GM18909 (cell line): ENCODE measurements around the gene TMEM97.
"Not testable (repeated sequence)": the region's sequence is repeated elsewhere in the genome, so short reads cannot be mapped to it uniquely, and the experiment has no call there.

ENCODE experiments used
- ATAC-seq: cut with Tn5 transposase; IDR thresholded peaks from one replicate; pipeline ENCODE4 v1.9.1; 2021; ENCODE audit warnings: mild to moderate bottlenecking; ENCODE audit not compliant: unreplicated experiment, poor library complexity

Gene TMEM97

DNA sequence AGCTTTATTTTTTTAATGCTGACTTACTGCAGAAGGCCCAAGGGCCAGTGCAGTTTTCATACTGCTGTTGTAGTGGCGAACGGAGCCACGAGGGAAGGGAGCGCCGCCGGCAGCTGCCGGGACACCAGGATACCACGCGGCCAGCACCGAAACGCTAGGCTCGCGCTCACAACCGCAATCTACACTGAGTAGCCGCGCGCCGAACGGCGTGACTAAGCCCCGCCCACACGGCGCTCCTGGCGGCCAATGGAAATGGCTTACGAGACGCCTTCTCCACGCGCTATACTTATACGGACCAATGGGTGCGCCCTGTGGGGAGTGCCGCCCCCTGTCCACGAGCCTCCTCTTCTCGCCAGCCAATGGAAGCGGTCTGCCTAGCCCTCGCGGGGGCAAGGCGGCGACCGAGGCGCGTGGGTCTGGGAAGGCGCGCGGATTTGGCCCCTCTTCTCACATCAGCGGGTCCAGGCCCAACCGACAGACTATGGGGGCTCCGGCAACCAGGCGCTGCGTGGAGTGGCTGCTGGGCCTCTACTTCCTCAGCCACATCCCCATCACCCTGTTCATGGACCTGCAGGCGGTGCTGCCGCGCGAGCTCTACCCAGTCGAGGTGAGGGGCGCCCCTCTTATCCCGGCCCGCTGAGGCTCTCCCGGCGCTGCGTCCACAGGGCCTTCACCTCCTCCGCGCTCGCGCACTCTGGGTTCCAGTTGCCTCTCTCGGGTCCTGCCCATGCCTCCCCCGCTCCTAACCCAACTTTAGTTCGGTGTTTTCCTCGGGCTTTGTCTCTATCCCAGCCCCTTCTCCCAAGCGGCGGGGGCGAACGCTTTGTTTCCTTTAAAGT, at the start of gene TMEM97:
TSS of gene TMEM97 (plus strand) at position 442 of the 839 bp plus-strand sequence. CDS start at position 482, 40 bp downstream.
- peak; percentile 93 for ATAC-seq

DNA sequence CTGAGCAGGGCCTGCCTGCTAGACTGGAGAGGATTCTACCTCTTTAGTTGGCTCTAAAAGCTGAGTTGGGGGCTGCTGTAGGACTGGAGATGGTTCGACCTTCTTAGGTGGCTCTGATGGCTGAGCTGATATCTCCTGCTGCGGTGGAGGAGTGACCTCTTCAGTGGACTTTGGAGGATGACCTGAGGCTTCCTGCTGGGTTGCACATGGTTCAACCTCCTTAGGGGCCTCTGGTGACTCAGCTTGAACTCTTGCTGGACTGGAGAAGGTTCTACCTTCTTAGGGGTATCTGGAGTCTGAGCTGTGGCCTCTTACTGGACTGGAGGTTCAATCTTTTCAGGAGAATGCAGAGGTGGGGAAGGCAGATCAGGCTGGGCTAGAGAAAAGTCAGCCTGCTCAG, 48.9 kb upstream of the TMEM97 start:
- no peak for ATAC-seq

DNA sequence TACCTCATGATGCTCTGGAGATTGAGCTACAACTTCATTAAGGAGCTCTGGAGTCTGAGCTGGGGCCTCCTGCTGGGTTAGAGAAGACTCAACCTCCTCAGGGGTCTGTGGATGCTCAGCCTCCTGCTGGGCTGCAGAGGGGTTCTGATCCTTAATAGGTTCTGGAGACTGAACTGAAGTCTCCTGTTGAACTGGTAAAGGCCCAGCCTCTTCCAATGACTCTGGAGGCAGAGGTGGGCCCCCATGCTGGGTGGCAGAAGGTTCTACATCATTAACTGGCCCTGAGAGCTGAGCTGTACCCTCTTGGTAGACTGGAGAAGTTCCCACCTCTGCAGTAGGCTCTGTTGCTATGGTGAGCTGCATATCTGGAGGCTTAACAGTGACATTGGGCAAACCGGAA, 48.1 kb upstream of the TMEM97 start:
- ATAC-seq, result no peak

DNA sequence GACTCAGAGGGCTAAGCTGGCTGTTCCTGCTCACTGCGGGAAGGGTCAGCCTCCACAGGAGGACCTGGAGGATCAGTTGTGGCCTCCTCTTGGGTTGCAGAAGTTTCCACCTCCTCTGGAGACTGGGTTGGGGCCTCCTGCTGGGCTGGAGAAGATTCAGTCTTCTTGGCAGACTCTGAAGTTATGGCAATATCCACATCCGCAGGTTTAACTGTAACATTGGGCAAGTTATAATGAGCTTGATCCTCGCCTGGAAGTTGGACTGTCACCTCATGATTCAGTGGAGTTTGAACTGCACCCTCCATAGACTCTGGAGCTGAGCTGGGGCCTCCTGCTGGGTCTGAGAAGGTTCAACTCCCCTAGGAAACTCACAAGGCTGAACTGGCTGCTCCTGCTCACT, 47.6 kb upstream of the TMEM97 start:
- no peak for ATAC-seq

DNA sequence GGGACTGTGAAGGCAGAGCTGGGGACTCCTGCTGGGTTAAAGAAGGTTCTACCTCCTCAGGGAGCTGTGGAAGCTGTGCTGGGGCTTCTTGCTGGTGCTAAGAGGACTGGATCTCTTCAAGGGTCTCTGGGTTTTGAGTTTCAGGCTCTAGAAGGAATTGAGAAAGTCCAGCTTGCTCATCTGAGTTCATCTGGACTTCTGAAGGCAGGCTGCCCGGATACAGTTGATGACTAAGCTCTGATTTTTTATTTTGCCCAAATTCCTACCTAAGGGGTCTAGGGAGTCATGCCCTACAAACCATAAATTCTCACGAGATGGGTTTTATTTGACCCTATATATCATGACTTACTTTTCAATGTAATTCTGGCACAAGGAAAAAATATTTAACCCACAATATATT, 46.8 kb upstream of the TMEM97 start:
- no peak for ATAC-seq

DNA sequence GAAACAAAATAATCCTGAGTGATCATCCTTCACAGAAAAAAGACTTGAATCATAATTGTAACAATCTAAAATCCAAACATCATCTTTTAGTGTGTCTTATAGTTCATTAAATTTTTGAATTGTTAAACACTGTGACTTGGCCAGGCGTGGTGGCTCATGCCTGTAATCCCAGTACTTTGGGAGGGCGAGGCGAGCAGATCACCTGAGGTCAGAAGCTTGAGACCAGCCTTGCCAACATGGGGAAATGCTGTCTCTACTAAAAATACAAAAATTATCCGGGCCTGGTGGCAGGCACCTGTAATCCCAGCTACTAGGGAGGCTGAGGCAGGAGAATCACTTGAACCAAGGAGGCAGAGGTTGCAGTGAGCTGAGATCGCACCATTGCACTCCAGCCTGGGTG, 45.7 kb upstream of the TMEM97 start:
- not testable (repeated sequence) for ATAC-seq

DNA sequence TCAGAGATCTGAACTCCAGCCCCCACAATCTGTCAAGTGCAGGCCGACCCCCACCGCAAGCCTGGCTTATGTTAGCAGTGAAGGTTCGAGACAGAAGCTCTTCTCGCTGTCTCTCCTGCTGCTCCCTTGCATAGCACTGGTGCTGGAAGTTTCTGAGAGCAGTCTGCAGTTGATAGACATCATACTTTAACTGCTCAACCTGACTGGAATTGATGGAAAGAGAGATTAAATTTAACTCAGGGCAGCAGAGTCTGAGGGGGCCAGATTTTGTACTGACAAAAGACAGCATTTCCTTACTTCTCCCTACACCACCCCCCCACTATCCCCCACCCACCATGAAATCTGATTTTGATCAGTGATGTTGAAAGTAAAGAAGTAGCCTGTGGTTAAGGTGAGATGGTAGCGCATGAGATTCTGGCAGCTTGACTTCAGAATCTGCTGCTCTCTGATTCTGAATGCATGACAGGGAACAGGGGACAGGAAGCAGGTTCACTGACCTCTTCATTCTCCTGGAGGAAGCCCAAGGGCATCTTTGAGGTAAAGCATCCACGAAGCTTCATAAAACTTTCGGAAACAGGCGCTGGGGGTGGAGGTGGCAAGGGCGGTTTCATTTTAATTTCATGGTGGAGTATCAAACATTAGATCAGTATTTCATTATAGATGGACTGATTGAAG, 44.3 kb upstream of the TMEM97 start:
- no peak for ATAC-seq

DNA sequence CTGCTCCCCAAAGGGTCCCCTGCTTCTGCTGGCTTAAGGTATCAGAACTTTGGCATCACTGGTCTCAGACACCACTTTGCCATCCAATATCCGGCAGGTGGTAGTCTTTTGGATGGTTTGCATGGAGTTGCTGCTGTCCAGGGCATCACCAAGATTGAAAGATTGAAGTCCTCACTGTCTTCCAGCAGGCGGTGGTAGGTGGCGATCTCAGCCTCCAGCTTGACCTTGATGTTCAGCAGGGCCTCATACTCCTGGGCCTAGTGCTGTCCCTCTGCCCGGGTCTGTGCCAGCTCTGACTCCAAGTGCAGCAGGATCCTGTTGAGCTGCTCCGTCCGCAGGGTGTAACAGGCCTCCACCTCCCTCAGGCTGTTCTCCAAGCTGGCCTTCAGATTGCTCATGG, 43.0 kb upstream of the TMEM97 start:
- ATAC-seq, result no peak

DNA sequence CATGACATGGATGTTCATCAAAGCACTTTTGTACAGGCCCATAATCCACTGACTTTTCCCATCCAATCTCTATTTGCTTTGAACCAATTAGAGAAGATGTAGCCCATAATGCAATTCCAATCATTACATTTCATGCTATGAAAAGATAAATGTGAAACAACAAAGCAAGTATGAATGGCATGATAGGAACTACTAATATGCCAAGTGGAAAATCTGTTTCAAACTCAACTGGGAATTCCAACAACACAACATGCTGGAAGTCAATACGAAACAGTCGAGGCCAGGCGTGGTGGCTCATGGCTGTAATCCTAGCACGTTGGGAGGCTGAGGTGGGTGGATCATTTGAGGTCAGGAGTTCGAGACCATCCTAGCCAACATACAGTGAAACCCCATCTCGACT, 39.6 kb upstream of the TMEM97 start:
- no peak for ATAC-seq

DNA sequence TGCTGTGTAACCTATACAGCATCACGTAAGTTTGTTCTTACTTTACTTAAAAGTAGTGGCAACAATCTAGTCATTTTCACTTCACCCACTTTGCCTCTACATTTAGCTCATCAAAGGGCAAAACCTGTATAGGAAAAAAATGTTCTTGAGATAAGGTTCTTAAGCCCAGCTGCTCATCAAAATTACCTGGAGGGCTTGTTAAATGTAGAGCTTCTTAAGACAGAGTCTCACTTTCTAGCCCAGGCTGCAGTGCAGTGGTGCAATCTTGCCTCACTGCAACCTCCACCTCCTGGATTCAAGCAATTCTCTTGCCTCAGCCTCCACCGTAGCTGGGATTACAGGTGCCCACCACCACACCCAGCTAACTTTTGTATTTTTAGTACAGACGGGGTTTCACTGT, 38.2 kb upstream of the TMEM97 start:
- ATAC-seq, result no peak

DNA sequence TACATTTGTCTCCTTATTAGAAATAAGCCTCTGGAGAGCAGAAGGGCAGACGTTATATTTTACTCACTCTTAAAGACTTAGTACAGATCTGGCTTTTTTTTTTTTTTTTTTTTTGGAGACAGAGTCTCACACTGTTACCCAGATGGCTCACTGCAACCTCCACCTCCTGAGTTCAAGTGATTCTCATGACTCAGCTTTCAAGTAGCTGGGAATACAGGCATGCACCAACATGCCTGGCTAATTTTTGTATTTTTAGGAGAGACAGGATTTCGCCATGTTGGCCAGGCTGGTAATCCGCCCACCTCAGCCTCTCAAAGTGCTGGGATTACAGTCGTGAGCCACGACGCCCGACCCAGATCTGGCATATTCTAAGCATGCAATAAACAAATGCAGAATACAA, 36.4 kb upstream of the TMEM97 start:
- no peak for ATAC-seq

DNA sequence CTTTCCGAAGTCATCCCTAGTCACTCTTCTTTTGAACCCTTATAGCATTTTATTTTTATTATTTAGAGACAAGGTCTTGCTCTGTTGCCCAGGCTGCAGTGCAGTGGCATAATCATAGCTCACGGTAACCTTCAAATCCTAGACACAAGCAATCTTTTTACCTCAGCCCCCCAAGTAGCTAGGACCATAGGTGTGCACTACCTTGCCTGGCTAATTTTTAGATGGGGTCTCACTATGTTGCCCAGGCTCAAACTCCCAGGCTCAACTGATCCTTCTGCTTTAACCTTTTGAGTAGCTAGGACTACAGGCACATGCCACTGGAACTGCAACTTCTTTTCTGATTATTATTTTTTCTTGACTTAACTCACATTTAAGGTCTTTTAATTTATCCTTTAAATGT, 33.0 kb upstream of the TMEM97 start:
- ATAC-seq, result no peak

DNA sequence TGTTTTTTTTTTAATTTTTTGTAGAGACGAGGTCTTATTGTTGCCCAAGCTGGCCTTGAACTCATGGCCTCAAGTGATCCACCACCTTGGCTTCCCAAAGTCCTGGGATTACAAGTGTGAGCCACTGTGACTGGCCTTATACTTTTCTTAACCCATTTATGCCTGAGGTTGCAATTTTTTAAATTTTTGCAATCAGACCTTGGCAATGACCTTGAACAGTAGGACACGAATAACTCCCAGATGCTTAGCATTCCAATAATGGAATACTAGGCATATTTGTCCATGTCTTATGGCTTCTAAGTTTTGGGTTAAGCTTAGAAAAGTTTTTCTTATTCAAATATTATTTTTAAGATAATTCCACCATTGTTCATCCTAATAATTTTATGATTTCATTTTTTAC, 28.3 kb upstream of the TMEM97 start:
- no peak for ATAC-seq

DNA sequence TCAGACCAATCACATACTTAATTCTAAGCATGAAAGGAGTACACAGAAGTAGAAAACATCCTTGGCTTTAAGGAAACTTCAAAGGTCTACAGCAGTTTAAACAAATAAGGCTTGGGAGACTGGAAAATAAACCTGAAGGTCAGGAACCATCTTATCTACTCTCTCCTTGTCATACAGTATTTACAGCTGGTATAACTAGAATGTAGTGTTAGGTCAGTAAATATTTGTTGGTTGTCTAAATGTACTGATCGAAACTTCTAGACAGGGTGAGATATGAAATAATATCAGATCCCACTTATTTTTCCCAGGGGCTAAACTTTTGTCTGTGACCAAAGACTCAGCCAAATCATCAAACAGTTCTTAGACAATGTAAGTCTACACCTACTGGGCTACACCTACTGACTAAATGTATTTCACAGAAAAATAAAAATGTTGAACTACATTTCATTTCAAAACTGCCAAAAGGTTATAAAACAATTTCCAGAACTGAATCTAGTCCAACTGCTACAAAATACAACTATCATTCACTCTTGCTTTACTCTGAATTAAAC, 27.1 kb upstream of the TMEM97 start:
- no peak for ATAC-seq

DNA sequence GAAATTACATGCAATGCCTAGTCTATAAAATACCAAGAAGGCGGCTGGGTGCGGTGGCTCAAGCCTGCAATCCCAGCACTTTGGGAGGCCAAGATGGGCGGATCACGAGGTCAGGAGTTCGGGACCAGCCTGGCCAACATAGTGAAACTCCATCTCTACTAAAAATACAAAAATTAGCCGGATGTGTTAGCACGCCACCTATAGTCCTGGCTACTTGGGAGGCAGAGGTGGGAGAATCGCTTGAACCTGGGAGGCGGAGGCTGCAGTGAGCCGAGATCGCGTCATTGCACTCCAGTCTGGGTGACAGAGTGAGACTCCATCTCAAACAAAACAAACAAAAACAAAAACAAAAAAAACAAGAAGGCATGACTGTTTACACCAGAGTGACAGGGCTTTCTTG, 26.1 kb upstream of the TMEM97 start:
- ATAC-seq, result not testable (repeated sequence)

DNA sequence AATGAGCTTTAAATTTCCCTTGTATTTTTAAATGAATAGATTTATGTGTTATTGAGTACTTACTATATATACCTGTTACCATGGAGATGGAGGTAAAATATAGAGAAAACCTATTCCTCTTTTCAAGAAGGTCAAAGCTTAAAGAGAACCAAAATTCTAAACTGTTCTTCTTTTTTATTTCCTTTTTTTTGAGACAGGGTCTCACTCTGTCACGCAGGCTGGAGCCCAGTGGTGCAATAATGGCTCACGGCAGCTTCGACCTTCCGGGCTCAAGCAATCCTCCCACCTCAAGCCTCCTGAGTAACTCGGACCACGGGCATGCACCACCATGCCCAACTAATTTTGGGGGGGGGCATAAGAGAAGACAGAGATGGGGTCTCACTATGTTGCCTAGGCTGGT, 25.0 kb upstream of the TMEM97 start:
- ATAC-seq, result no peak

DNA sequence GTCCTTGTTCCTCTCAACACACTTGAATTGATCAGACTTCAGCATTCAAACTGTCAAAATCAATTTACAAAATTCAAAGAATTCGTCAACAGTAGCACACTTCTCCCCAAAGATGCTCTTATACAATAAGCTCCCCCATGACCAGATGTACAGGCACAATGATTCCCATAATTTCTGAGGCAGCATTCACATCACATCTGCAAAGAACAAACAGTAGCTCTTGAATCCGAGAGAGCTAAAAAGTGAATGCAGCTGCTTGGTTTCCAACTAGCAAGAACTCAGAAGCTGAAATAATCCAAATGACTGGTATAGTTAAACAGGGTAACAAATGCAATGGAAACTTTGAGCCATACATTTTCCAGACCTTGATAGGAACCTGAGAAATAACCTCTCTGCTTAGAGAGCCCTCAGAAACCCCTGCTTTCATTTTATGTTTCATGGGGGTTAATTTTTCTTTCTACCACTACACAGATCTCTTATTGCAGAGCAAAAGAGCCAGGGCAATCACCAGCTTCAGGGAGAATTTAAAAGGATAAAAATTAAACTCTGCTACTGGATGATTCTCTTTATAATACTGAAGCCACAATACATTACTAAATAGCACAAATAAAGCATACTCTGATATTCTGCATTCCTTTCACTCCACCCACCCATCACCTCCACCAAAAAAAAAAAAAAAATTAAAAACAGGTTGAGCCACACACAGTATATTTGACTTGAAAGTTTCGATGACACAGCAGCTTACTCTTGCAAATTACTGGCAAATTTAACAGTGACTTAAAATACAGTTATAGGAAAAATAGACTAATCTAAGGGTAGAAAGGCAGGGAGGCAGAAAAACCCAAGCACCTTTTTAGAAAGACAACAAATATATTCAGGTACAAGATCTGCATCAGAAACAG, 23.1 kb upstream of the TMEM97 start:
- no peak for ATAC-seq

DNA sequence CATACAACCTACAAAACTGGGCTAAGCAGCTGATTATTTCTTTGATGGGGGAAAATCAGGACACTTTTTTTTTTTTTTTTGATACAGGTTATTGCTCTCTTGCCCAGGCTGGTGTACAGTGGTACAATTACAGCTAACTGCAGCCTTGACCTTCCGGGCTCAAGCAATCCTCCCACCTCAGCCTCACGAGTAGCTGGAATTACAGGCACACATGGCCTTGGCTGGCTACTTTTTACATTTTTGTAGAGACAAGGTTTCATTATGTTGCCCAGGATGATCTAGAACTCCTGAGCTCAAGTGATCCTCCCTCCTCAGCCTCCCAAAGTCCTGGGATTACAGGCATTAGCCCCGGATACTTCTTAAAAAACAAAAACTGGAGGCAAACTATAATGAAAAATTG, 20.6 kb upstream of the TMEM97 start:
- ATAC-seq, result no peak

DNA sequence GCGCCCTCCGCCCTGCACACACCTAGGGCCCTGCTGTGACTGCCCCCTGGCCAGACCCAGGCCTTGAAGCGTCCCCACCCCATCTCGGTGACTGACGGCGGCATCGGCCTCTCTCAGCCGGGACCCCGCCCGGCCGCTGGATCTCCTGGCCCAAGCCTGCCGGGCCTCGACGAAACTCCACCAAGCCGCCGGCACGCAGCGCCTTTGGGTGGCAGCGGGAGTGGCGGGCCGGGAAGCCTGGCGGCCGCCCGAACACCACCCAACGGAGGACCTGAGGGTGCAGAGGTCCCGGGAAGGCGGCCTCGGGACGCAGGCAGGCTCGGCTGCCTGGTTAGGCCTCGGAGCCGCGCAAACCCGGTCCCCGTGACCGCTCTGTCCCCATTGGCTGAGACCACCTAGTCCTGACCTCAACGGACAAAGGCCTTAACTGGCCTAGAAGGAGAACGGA, 12.0 kb upstream of the TMEM97 start:
- ATAC-seq, result no peak

DNA sequence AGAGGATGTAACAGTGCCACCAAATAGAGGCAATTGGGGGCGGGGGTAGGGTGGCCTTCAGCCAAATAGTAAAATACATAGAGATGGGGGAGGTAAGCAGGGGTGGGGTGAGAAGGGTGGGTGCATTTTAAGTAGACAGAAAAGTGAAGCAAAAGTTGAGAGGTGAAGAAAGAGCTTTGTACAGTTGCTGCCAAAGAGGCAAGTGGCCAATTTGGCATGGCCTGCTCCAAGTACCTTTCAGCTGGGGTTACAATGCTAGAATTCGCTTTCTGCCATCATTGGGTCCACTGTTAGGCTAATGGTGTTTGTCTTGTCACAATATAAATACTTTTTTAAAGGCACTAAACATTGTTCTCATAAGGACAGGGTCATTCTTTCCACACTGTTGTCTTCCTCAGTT, 5.2 kb upstream of the TMEM97 start:
- ATAC-seq, result no peak
